Psoas muscle (tissue), 8 donors: ENCODE results near the gene CDH4. TPM values are rescaled to one million over a fixed set of nuclear protein-coding genes. Genes with fewer than 3 reads are reported as not detected.

Source experiments
- ATAC-seq, 4 donors: fragments of 200-7000 bp; cut with Tn5 transposase; one replicate each; pipeline ENCODE4 v1.9.1; 2020; ENCODE audit warnings: moderate library complexity in 3 of 4, mild to moderate bottlenecking in 2 of 4
- DNase-seq, 2 donors: peaks; one replicate each; pipeline ENCODE4 v3.0.0-alpha.2; 2020
- H3K27ac ChIP-seq: fragments of 200-600 bp; one replicate; pipeline ENCODE4 v1.8.0; 2022
- H3K27me3 ChIP-seq, 3 donors: fragments of 200-600 bp in 1 of 3; one replicate each; pipeline versions ENCODE4 v1.6.1 to v1.8.0; 2013 to 2022; ENCODE audit warnings: low read length in 2 of 3, mild to moderate bottlenecking in 2 of 3, moderate library complexity in 1 of 3; ENCODE audit not compliant: insufficient read depth in 3 of 3
- H3K36me3 ChIP-seq, 2 donors: fragments of 200-600 bp in 1 of 2; one replicate each; pipeline versions ENCODE4 v1.6.1 to v1.8.0; 2013 to 2022; ENCODE audit warnings: low read depth in 1 of 2, mild to moderate bottlenecking in 1 of 2, moderate library complexity in 1 of 2; ENCODE audit not compliant: insufficient read depth in 1 of 2
- H3K4me1 ChIP-seq: fragments of 200-600 bp; one replicate; pipeline ENCODE4 v1.8.0; 2022
- H3K4me3 ChIP-seq: fragments of 200-600 bp; one replicate; pipeline ENCODE4 v1.8.0; 2022; ENCODE audit warnings: mild to moderate bottlenecking
- H3K9me3 ChIP-seq: fragments of 200-600 bp; one replicate; pipeline ENCODE4 v1.8.0; 2022
- WGBS, 3 donors: extraction: QIAGEN DNeasy Blood & Tissue Kit; methylation state at CpG; one replicate each; pipeline versions ENCODE4 v1.1.6 to v1.1.7; 2013; 5-methylcytosine and 5-hydroxymethylcytosine counted together
- intact Hi-C, 2 donors: fragments of 100-400 bp; cut with DNase I; formaldehyde crosslinking; loops; one replicate each; pipeline versions ENCODE4 v1.11.0 to v1.14.2; 2022
- polyA plus RNA-seq, 3 donors: library from polyadenylated mRNA; stranded (reverse); fragments of 200-250 nt; gene quantifications; one replicate each; pipeline ENCODE4 v1.2.3, GENCODE V29; 2013
- total RNA-seq, 4 donors: library from RNA; stranded (reverse); fragmentation: NEBNext Ultra II Directional in 2 of 4; extraction: Animal tissue kit (Norgen Biotek cat#: 25700) in 2 of 4; gene quantifications; one replicate each; pipeline versions ENCODE4 v1.2.1 to v1.2.4, GENCODE V29; 2021 to 2023
- TF ChIP-seq, protein P1 (sequence below): fragments of 200-600 bp; IDR thresholded peaks from one replicate; pipeline ENCODE4 v1.8.0; 2022; ENCODE audit warnings: antibody characterized with exemption
- donor health status: healthy with polysubstance abuse.
- donor health status: DM: no; HTN: no; CAD: no; lungs with moderate emphysema.
- donor health status: Bipolar disorder and iron deficiency.
- donor health status: healthy.
- donor health status: DM: yes; HTN: yes; CAD: no.
- donor health status: DM: no; HTN: no; CAD: no.
- donor health status: DM: no; HTN: no; CAD: no.
- donor health status: DM: yes; HTN: yes; CAD: no.

CDH4 gene
- total and polyA plus RNA-seq, 7 donors = 0.26 to 1.0 (median 0.34) TPM

DNA sequence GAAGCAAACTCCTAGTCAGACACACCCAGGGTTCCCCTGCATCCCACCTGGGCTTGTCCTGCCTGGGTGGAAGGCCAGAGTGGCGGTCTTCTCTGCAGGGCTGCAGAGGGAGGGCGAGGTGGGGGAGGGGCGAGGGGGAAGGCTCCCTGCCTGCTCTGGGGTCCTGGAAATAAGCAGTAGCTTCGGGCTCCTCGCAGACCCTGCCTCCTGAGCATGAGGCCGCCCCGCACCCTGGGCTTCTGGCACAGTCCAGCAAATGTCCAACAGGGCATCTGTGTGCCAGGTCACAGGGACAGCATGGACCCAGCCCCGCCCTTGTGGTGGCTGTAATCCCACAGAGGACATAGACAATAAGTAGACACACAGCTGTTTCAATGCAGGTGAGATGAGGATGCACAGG, 619.9 kb downstream of the CDH4 start:
- intact Hi-C loops = no loop called here
- Histone ChIP-seq H3K4me1 (no peaks in the 10 kb centered on the region), H3K4me3 (no peak overlapping the region), H3K27me3 (no peaks in the 10 kb centered on the region), H3K36me3 (no peaks in the 10 kb centered on the region), H3K27ac (no peak overlapping the region), H3K9me3 (no peaks in the 10 kb centered on the region)
- DNase-seq (no peak), ATAC-seq (no peak)
- TF ChIP-seq, protein P1, sequence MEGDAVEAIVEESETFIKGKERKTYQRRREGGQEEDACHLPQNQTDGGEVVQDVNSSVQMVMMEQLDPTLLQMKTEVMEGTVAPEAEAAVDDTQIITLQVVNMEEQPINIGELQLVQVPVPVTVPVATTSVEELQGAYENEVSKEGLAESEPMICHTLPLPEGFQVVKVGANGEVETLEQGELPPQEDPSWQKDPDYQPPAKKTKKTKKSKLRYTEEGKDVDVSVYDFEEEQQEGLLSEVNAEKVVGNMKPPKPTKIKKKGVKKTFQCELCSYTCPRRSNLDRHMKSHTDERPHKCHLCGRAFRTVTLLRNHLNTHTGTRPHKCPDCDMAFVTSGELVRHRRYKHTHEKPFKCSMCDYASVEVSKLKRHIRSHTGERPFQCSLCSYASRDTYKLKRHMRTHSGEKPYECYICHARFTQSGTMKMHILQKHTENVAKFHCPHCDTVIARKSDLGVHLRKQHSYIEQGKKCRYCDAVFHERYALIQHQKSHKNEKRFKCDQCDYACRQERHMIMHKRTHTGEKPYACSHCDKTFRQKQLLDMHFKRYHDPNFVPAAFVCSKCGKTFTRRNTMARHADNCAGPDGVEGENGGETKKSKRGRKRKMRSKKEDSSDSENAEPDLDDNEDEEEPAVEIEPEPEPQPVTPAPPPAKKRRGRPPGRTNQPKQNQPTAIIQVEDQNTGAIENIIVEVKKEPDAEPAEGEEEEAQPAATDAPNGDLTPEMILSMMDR = no peak
- WGBS, 3 donors = 78 to 88% (median 85%) methylated on average over 8 of the region's 8 CpGs

DNA sequence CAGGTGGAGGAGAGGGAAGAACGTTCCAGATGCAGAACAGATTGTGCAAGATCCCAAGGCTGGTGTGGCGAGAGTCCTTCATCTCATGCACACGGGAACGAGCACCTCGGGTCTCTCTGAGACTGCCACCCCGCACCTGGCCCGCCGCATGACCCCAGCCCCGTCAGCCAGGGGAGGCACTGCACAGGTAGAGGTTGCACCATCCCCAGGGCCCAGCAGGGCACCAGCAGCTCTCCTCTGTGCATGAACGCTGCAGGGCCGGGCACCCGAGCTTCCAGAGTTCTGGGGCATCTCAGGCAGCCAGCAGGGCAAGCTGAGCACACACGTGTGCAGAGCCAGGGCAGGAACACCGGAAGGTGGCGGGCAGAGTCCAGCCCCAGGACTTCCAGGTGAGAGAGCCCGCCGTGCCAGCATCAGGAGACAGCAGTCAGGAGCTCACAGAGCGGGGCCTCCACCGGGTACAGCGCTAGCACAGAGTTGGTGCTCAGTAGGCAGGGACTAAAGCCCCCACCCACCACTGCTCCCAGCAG, 620.4 kb downstream of the CDH4 start:
- TF ChIP-seq, protein P1 = no peak
- intact Hi-C loops = no loop called here
- Histone ChIP-seq H3K4me1 (no peaks in the 10 kb centered on the region), H3K27me3 (no peaks in the 10 kb centered on the region), H3K36me3 (no peaks in the 10 kb centered on the region), H3K4me3 (no peak overlapping the region), H3K27ac (no peak overlapping the region), H3K9me3 (no peaks in the 10 kb centered on the region)
- DNase-seq (no peak), ATAC-seq (no peak)
- 89 to 93% (median 92%) methylated on average over 20 of the region's 20 CpGs for WGBS, 3 donors

DNA sequence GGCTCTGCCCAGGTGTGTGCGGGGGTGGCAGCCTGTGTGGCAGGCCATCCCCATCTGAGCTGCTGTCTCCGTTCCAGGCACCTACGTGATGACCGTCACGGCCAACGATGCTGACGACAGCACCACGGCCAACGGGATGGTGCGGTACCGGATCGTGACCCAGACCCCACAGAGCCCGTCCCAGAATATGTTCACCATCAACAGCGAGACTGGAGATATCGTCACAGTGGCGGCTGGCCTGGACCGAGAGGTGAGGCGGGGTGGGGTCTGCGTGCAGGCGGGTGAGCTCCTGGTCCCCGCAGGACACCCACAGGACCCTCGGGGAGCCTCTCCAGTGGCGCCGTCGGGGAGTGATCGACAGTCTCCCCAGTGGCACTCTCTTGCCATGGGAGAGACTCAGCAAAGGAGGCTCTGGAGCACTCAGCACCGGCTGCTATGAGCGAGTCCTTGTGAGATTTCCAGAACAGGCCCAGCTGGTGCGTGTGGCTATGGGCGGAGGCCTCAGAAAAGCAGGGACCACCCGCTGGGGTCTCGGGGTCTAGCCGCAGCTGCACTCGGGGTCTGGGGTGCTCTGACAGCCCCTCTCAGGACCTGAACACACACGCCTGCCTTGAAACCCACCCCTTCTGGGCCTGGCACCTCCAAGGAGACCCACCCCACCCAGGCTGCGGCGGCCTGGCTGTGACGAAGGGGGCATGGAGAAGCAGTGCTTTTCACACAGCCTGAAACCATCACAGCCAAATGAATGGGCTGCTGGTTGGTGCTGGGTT, 621.8 kb downstream of the CDH4 start:
- no peaks in the 10 kb centered on the region for H3K9me3 ChIP-seq
- H3K27ac ChIP-seq = no peak overlapping the region
- no peaks in the 10 kb centered on the region for H3K27me3 ChIP-seq
- WGBS, 3 donors = 90 to 95% (median 92%) methylated on average over 37 to 38 of the region's 38 CpGs
- H3K4me1 ChIP-seq = no peaks in the 10 kb centered on the region
- TF ChIP-seq, protein P1 = no peak
- DNase-seq (no peak), ATAC-seq (no peak)
- intact Hi-C loops = no loop called here
- H3K36me3 ChIP-seq = no peaks in the 10 kb centered on the region
- H3K4me3 ChIP-seq = no peak overlapping the region

DNA sequence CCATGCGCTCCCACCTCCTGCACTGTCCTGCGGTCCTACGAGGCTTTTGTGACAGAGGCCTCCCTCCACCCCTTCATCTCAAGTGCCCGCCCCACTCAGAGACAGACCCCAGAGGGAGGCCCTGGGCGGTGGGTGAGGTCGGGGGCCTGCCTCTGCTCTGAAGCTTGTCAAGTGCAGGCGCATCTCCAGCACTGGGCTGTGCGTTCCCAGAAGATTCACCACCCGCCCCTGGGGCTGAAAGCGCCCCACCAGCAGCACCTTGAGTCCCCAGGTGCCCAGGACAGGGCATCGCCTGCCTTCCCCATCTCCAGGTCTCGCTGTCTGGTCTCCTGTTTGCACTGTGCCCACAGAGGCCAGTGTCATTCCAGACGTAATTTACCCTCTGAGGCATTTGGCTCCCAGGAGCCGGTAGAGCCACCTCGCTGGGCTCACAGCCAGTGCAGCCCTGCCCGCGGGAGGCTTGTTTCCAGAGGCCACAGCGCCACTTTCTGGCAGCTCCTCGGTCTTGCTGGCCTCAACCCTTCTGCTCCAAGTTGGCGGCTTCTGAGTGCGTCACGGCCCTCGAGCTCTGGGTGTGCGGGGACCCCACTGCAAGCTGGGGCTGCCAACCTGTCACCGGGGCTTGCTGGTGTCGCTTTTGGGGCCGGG, 622.5 kb downstream of the CDH4 start:
- H3K27ac ChIP-seq = no peak overlapping the region

More for the DNA sequence above, 622.5 kb downstream of the CDH4 start:
- intact Hi-C loops = no loop called here
- DNase-seq (no peak), ATAC-seq (no peak)
- TF ChIP-seq, protein P1 = no peak
- H3K4me1 ChIP-seq = no peaks in the 10 kb centered on the region
- WGBS, 3 donors = 63 to 65% (median 65%) methylated on average over 26 to 27 of the region's 27 CpGs
- H3K9me3 ChIP-seq = no peaks in the 10 kb centered on the region
- no peaks in the 10 kb centered on the region for H3K27me3 ChIP-seq
- H3K36me3 ChIP-seq = no peaks in the 10 kb centered on the region
- H3K4me3 ChIP-seq = no peak overlapping the region
